Measurements from ENCODE around the gene LSM4. TPM values are rescaled to one million over a fixed set of nuclear protein-coding genes. Genes with fewer than 3 reads are reported as not detected.

Gene LSM4
- total and polyA plus RNA-seq, 2 of the 13 experiments (the other 11 are each of a cell fraction or from before 2014, with no cell fraction given), result 65.8 to 166 TPM

DNA sequence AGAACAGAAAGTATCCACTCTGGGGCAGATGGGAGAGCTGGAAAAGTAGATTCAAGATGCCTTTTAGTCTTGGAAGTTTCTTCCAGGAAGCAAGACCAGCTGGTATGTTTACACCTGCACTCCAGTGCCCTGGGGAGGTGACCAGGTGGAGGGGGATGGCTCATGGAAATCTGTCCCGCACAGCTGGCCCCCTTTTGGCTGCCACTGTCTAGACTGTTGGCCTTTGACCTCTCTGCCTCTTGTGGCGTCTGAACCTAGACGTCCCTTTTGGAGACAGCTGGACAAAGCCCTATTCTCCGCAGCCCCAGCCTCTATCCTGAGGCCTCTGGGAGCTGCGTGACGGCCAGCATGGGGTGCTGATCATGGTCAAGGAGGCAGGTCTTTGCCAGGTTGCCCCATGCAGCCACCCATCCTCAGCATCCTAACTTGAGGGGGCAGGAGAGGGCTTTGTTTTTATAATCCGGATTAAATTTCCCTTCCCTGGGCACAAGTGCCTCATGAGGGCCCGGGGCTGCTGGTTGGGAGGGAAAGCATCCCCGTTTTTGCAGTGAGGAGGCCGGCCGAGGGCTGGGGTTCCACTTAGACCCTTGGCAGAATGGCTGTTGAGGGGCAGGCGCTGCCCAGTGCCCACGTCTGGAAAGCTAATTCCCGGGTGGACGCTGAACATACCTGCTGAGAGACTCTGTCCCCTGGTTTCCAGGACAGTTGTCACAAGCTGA, 45.8 kb upstream of the LSM4 start (continued):
- TF ChIP-seq, protein P1, sequence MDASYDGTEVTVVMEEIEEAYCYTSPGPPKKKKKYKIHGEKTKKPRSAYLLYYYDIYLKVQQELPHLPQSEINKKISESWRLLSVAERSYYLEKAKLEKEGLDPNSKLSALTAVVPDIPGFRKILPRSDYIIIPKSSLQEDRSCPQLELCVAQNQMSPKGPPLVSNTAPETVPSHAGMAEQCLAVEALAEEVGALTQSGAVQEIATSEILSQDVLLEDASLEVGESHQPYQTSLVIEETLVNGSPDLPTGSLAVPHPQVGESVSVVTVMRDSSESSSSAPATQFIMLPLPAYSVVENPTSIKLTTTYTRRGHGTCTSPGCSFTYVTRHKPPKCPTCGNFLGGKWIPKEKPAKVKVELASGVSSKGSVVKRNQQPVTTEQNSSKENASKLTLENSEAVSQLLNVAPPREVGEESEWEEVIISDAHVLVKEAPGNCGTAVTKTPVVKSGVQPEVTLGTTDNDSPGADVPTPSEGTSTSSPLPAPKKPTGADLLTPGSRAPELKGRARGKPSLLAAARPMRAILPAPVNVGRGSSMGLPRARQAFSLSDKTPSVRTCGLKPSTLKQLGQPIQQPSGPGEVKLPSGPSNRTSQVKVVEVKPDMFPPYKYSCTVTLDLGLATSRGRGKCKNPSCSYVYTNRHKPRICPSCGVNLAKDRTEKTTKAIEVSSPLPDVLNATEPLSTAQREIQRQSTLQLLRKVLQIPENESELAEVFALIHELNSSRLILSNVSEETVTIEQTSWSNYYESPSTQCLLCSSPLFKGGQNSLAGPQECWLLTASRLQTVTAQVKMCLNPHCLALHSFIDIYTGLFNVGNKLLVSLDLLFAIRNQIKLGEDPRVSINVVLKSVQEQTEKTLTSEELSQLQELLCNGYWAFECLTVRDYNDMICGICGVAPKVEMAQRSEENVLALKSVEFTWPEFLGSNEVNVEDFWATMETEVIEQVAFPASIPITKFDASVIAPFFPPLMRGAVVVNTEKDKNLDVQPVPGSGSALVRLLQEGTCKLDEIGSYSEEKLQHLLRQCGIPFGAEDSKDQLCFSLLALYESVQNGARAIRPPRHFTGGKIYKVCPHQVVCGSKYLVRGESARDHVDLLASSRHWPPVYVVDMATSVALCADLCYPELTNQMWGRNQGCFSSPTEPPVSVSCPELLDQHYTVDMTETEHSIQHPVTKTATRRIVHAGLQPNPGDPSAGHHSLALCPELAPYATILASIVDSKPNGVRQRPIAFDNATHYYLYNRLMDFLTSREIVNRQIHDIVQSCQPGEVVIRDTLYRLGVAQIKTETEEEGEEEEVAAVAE (CRISPR knock-in tag; IDR thresholded peaks at IDR 0.05; ENCODE audit: borderline replicate concordance), result no peak
- TF ChIP-seq U2AF1 (optimal IDR thresholded peaks at IDR 0.05; ENCODE audit: low read depth, low read length), result no peak
- TF ChIP-seq, protein P2, sequence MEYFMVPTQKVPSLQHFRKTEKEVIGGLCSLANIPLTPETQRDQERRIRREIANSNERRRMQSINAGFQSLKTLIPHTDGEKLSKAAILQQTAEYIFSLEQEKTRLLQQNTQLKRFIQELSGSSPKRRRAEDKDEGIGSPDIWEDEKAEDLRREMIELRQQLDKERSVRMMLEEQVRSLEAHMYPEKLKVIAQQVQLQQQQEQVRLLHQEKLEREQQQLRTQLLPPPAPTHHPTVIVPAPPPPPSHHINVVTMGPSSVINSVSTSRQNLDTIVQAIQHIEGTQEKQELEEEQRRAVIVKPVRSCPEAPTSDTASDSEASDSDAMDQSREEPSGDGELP (IDR thresholded peaks at IDR 0.05; ENCODE audit: borderline replicate concordance, low read depth), result peak; percentile 75; the same call in 1 of the 2 replicates
- TF ChIP-seq, protein P3, sequence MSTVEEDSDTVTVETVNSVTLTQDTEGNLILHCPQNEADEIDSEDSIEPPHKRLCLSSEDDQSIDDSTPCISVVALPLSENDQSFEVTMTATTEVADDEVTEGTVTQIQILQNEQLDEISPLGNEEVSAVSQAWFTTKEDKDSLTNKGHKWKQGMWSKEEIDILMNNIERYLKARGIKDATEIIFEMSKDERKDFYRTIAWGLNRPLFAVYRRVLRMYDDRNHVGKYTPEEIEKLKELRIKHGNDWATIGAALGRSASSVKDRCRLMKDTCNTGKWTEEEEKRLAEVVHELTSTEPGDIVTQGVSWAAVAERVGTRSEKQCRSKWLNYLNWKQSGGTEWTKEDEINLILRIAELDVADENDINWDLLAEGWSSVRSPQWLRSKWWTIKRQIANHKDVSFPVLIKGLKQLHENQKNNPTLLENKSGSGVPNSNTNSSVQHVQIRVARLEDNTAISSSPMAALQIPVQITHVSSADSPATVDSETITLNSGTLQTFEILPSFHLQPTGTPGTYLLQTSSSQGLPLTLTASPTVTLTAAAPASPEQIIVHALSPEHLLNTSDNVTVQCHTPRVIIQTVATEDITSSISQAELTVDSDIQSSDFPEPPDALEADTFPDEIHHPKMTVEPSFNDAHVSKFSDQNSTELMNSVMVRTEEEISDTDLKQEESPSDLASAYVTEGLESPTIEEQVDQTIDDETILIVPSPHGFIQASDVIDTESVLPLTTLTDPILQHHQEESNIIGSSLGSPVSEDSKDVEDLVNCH (CRISPR knock-in tag; IDR thresholded peaks at IDR 0.05), result no peak
- no peak for TF ChIP-seq PRMT3 (CRISPR knock-in tag; IDR thresholded peaks at IDR 0.05; ENCODE audit: borderline replicate concordance, low read depth)
- no peak for TF ChIP-seq ZNF547 (CRISPR knock-in tag; IDR thresholded peaks at IDR 0.05)
- no peak for TF ChIP-seq ZNF556 (CRISPR knock-in tag; IDR thresholded peaks at IDR 0.05; ENCODE audit: borderline replicate concordance)
- TF ChIP-seq ZNF777 (CRISPR knock-in tag; IDR thresholded peaks at IDR 0.05), result no peak
- TF ChIP-seq, protein P4, sequence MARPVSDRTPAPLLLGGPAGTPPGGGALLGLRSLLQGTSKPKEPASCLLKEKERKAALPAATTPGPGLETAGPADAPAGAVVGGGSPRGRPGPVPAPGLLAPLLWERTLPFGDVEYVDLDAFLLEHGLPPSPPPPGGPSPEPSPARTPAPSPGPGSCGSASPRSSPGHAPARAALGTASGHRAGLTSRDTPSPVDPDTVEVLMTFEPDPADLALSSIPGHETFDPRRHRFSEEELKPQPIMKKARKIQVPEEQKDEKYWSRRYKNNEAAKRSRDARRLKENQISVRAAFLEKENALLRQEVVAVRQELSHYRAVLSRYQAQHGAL (CRISPR knock-in tag; IDR thresholded peaks at IDR 0.05; ENCODE audit: not compliant biosample characterization), result no peak
- no peak for TF ChIP-seq NRL (CRISPR knock-in tag; IDR thresholded peaks at IDR 0.05; ENCODE audit: borderline replicate concordance)
- no peak for TF ChIP-seq ZFYVE20 (CRISPR knock-in tag; IDR thresholded peaks at IDR 0.05; ENCODE audit: borderline replicate concordance, low read depth)
- TF ChIP-seq FOXP1 (IDR thresholded peaks at IDR 0.05), result no peak
- peak; percentile 6; the same call in 1 of the 2 replicates for TF ChIP-seq FOXP1 (CRISPR knock-in tag; IDR thresholded peaks at IDR 0.05)
- TF ChIP-seq ZNF224 (CRISPR knock-in tag; IDR thresholded peaks at IDR 0.05), result no peak
- TF ChIP-seq, protein P5, sequence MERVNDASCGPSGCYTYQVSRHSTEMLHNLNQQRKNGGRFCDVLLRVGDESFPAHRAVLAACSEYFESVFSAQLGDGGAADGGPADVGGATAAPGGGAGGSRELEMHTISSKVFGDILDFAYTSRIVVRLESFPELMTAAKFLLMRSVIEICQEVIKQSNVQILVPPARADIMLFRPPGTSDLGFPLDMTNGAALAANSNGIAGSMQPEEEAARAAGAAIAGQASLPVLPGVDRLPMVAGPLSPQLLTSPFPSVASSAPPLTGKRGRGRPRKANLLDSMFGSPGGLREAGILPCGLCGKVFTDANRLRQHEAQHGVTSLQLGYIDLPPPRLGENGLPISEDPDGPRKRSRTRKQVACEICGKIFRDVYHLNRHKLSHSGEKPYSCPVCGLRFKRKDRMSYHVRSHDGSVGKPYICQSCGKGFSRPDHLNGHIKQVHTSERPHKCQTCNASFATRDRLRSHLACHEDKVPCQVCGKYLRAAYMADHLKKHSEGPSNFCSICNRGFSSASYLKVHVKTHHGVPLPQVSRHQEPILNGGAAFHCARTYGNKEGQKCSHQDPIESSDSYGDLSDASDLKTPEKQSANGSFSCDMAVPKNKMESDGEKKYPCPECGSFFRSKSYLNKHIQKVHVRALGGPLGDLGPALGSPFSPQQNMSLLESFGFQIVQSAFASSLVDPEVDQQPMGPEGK (CRISPR knock-in tag; IDR thresholded peaks at IDR 0.05), result peak; percentile 31; the same call in 1 of the 2 replicates
- TF ChIP-seq NFIB (CRISPR knock-in tag; IDR thresholded peaks at IDR 0.05; ENCODE audit: borderline replicate concordance), result no peak
